Measurements from ENCODE around the gene CCDC88B.

DNA sequence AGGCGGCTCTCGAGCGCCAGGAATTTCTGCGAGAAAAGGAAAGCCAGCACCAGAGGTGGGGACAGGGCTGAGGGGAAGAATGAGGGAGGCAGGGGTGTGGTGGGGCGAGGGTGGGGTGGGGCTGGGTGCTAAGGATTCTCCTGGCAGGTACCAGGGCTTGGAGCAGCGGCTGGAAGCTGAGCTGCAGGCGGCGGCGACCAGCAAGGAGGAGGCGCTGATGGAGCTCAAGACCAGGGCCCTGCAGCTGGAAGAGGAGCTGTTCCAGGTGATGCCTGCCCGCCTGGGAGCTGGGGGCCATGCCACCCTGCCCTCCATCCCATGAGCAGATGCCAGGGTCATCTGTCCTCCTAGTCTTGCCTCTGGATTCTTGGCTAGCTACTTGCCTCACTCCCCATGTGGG, 9.4 kb downstream of the CCDC88B start:
- no peak for TF ChIP-seq MEIS1 (CRISPR knock-in tag; IDR thresholded peaks at IDR 0.05; ENCODE audit: borderline replicate concordance)
- no peak for TF ChIP-seq ZNF174 (tag by site-specific recombination; IDR thresholded peaks at IDR 0.05)
- TF ChIP-seq, protein P1, sequence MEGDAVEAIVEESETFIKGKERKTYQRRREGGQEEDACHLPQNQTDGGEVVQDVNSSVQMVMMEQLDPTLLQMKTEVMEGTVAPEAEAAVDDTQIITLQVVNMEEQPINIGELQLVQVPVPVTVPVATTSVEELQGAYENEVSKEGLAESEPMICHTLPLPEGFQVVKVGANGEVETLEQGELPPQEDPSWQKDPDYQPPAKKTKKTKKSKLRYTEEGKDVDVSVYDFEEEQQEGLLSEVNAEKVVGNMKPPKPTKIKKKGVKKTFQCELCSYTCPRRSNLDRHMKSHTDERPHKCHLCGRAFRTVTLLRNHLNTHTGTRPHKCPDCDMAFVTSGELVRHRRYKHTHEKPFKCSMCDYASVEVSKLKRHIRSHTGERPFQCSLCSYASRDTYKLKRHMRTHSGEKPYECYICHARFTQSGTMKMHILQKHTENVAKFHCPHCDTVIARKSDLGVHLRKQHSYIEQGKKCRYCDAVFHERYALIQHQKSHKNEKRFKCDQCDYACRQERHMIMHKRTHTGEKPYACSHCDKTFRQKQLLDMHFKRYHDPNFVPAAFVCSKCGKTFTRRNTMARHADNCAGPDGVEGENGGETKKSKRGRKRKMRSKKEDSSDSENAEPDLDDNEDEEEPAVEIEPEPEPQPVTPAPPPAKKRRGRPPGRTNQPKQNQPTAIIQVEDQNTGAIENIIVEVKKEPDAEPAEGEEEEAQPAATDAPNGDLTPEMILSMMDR (tag by site-specific recombination; IDR thresholded peaks at IDR 0.05): no peak
- TF ChIP-seq, protein P2, sequence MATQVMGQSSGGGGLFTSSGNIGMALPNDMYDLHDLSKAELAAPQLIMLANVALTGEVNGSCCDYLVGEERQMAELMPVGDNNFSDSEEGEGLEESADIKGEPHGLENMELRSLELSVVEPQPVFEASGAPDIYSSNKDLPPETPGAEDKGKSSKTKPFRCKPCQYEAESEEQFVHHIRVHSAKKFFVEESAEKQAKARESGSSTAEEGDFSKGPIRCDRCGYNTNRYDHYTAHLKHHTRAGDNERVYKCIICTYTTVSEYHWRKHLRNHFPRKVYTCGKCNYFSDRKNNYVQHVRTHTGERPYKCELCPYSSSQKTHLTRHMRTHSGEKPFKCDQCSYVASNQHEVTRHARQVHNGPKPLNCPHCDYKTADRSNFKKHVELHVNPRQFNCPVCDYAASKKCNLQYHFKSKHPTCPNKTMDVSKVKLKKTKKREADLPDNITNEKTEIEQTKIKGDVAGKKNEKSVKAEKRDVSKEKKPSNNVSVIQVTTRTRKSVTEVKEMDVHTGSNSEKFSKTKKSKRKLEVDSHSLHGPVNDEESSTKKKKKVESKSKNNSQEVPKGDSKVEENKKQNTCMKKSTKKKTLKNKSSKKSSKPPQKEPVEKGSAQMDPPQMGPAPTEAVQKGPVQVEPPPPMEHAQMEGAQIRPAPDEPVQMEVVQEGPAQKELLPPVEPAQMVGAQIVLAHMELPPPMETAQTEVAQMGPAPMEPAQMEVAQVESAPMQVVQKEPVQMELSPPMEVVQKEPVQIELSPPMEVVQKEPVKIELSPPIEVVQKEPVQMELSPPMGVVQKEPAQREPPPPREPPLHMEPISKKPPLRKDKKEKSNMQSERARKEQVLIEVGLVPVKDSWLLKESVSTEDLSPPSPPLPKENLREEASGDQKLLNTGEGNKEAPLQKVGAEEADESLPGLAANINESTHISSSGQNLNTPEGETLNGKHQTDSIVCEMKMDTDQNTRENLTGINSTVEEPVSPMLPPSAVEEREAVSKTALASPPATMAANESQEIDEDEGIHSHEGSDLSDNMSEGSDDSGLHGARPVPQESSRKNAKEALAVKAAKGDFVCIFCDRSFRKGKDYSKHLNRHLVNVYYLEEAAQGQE (tag by site-specific recombination; IDR thresholded peaks at IDR 0.05): no peak
- no peak for TF ChIP-seq ZBTB1 (tag by site-specific recombination; IDR thresholded peaks at IDR 0.05)
- TF ChIP-seq, protein P3, sequence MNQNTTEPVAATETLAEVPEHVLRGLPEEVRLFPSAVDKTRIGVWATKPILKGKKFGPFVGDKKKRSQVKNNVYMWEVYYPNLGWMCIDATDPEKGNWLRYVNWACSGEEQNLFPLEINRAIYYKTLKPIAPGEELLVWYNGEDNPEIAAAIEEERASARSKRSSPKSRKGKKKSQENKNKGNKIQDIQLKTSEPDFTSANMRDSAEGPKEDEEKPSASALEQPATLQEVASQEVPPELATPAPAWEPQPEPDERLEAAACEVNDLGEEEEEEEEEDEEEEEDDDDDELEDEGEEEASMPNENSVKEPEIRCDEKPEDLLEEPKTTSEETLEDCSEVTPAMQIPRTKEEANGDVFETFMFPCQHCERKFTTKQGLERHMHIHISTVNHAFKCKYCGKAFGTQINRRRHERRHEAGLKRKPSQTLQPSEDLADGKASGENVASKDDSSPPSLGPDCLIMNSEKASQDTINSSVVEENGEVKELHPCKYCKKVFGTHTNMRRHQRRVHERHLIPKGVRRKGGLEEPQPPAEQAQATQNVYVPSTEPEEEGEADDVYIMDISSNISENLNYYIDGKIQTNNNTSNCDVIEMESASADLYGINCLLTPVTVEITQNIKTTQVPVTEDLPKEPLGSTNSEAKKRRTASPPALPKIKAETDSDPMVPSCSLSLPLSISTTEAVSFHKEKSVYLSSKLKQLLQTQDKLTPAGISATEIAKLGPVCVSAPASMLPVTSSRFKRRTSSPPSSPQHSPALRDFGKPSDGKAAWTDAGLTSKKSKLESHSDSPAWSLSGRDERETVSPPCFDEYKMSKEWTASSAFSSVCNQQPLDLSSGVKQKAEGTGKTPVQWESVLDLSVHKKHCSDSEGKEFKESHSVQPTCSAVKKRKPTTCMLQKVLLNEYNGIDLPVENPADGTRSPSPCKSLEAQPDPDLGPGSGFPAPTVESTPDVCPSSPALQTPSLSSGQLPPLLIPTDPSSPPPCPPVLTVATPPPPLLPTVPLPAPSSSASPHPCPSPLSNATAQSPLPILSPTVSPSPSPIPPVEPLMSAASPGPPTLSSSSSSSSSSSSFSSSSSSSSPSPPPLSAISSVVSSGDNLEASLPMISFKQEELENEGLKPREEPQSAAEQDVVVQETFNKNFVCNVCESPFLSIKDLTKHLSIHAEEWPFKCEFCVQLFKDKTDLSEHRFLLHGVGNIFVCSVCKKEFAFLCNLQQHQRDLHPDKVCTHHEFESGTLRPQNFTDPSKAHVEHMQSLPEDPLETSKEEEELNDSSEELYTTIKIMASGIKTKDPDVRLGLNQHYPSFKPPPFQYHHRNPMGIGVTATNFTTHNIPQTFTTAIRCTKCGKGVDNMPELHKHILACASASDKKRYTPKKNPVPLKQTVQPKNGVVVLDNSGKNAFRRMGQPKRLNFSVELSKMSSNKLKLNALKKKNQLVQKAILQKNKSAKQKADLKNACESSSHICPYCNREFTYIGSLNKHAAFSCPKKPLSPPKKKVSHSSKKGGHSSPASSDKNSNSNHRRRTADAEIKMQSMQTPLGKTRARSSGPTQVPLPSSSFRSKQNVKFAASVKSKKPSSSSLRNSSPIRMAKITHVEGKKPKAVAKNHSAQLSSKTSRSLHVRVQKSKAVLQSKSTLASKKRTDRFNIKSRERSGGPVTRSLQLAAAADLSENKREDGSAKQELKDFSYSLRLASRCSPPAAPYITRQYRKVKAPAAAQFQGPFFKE (tag by site-specific recombination; IDR thresholded peaks at IDR 0.05; ENCODE audit: borderline replicate concordance): no peak
- no peak for TF ChIP-seq SP2 (tag by site-specific recombination; IDR thresholded peaks at IDR 0.05)
- TF ChIP-seq TCF7L2 (IDR thresholded peaks at IDR 0.05; ENCODE audit: borderline replicate concordance, low read depth, low read length): no peak
- no peak for TF ChIP-seq ZNF792 (tag by site-specific recombination; IDR thresholded peaks at IDR 0.05)
- TF ChIP-seq ZFP37 (tag by site-specific recombination; IDR thresholded peaks at IDR 0.05): no peak
